Astrocyte of the spinal cord (primary cell): ENCODE results near the gene NMU.

Experiments
- DNase-seq: peaks from one replicate; pipeline ENCODE4 v3.0.0; 2011; ENCODE audit warnings: low read depth, low spot score
- H3K4me3 ChIP-seq: 2 replicates; pipeline ENCODE4 v1.5.1; 2011; ENCODE audit warnings: low read depth, mild to moderate bottlenecking, low read length, moderate library complexity
- in situ Hi-C: cut with HindIII; loops from 2 replicates; pipeline ENCODE4 v1.10.0; 2017; ENCODE audit warnings: low sequenced_read_pairs
- TF ChIP-seq, protein P1 (sequence below): IDR thresholded peaks from 2 replicates; pipeline ENCODE4 v1.5.1; 2012; ENCODE audit warnings: low read depth, mild to moderate bottlenecking, low read length, inconsistent platforms

Gene NMU

DNA sequence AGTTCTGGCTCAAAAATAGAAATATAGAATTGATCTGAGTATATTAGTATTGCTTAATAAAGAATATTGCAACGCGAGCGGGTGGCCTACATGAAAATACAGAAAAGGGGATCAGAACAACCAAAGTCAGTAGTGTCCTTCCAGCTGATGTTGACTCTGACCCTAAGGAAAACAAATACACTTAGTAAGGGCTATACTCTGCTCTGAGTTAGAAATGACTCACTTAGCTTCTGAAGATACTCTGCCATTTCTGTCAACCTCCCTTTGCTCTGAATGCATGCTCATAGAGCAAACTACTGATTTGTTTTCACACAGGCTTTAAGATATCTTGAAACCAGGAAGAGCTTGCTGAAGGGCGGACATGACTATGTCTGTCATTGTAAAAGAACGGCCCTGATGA lies 22.6 kb upstream of the NMU start:
- DNase-seq, result no peak
- TF ChIP-seq, protein P1, sequence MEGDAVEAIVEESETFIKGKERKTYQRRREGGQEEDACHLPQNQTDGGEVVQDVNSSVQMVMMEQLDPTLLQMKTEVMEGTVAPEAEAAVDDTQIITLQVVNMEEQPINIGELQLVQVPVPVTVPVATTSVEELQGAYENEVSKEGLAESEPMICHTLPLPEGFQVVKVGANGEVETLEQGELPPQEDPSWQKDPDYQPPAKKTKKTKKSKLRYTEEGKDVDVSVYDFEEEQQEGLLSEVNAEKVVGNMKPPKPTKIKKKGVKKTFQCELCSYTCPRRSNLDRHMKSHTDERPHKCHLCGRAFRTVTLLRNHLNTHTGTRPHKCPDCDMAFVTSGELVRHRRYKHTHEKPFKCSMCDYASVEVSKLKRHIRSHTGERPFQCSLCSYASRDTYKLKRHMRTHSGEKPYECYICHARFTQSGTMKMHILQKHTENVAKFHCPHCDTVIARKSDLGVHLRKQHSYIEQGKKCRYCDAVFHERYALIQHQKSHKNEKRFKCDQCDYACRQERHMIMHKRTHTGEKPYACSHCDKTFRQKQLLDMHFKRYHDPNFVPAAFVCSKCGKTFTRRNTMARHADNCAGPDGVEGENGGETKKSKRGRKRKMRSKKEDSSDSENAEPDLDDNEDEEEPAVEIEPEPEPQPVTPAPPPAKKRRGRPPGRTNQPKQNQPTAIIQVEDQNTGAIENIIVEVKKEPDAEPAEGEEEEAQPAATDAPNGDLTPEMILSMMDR, result no peak
- in situ Hi-C loops, result no loop called here

DNA sequence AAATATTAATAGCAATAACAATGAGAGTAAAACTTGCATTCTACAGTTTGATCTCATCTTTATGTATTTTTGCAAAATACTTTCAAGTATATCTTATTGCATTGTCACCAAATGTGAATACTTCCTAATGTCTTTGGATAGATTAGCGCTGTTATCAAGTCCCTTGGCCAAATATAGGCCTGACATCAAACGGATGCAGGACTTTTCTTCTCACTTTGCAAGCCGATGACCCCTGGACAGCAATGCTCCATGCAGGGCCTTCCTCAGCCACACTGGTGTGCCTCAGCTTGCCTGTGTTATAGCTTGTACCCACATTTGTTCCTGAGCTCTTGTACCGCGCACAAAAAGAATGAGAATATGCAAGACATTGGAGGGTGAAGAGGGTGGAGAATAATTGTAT lies 18.0 kb upstream of the NMU start:
- no peak for DNase-seq
- no peak overlapping the region for H3K4me3 ChIP-seq
- in situ Hi-C loops, result no loop called here
- TF ChIP-seq, protein P1, result no peak

More for the DNA sequence above, 22.6 kb upstream of the NMU start:
- H3K4me3 ChIP-seq, result no peak overlapping the region

DNA sequence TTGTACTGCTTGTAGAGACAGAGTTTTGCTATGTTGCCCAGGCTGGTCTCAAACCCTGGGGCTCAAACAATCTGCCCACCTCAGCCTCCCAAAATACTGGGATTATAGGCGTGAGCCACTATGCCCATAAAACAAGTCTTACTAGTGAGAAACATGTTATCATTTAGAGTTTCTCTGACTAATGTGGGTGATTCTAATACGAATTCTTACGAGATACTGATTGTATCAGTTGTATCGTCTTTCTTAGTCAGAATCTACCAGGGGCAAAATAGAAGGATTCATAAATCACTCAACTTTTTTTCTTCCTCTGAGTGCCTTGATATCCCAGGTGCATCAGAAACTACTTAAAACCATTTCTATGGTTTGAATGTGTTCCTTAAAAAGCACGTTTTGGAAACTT lies 14.4 kb upstream of the NMU start:
- TF ChIP-seq, protein P1, result no peak
- DNase-seq, result no peak
- in situ Hi-C loops, result no loop called here
- H3K4me3 ChIP-seq, result no peak overlapping the region

DNA sequence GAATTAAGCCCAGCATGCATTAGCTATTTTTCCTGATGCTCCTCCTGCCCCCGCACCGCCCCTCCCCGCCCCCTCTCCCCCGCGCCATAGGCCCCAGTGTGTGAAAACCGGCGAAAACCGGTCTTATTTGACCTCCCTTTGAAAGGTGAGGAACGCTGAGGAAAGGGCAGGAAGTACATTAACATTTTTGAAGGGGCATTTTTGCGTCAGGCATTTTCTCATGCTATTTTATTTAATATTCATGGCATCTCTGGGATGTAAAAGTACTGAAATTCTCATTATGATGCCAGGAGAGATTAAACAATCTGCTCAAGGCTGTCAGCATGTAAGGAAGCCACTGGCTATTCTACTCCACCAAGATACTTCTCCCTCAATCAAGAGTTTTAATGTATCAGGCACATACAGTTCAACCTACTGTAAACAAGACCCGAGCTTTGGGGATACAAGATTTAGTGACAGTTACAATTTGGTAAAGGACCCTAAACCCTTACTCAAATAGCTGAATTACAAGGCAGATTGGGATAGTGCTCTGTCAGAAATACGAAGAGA lies 1.2 kb upstream of the NMU start:
- H3K4me3 ChIP-seq, result no peak overlapping the region
- TF ChIP-seq, protein P1, result no peak
- in situ Hi-C loops, result no loop called here
- no peak for DNase-seq

DNA sequence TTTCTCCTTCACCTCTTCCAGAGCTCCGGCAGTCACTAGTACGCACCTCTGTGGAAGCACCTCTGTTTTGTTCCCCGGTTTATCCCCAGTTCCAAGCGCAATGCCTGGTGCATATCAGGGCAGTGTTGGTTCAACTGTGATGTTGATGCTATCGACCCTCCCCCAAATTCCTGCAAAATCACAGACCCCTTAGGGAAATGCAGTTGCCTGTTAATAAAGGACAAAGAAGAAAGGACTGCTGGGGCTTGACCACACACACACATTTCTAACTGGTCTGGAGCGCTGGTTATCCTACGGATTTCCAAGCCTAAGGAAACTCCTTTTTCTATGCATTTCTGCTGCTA lies 530 bp upstream of the NMU start:
- TF ChIP-seq, protein P1, result no peak
- DNase-seq, result no peak
- in situ Hi-C loops, result no loop called here
- peak overlapping the region; percentile 38 for H3K4me3 ChIP-seq

DNA sequence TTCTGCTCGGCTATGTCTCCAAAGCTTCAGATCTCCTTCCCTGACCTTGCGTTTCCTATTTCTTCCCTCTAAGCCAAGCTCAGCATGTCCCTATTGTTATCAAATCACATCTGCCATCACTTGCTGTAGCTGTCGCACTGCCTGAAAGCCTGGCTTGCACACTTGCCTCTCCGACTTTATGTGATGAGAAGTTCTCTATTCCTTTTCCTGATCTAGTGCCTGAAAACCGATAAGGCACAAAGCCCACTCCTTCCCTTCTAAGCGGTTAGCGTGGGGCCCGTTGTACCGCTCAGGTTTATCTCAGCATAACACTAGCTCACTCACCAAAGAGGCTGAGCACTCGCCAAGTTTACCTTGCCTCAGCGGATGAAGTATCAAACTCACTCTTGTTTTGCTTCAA lies 816 bp downstream of the NMU start:
- peak; percentile 13 for DNase-seq
- in situ Hi-C loops, result no loop called here
- peak overlapping the region; percentile 38 for H3K4me3 ChIP-seq
- TF ChIP-seq, protein P1, result no peak
